HG03039 (cell line): ENCODE data around the gene NHLRC2.
A peak's percentile ranks its signal among the peaks of the same experiment; 100 is the strongest.

ENCODE experiments used
- ATAC-seq: cut with Tn5 transposase; IDR thresholded peaks from one replicate; pipeline ENCODE4 v1.9.1; 2021; ENCODE audit warnings: mild to moderate bottlenecking, moderate library complexity; ENCODE audit not compliant: unreplicated experiment

The NHLRC2 gene

GRCh38 chr10:113858541-113858940 lies 4.1 kb downstream of the NHLRC2 start:
- no peak for ATAC-seq

GRCh38 chr10:113859261-113859660 lies 4.8 kb downstream of the NHLRC2 start:
- ATAC-seq = no peak

GRCh38 chr10:113865901-113866300 lies 11.4 kb downstream of the NHLRC2 start:
- ATAC-seq = no peak

- no peak for ATAC-seq
Measured at GRCh38 chr10:113866551-113867394, 12.3 kb downstream of the NHLRC2 start.

GRCh38 chr10:113867904-113868303 lies 13.4 kb downstream of the NHLRC2 start:
- ATAC-seq = no peak

GRCh38 chr10:113869789-113870188 lies 15.3 kb downstream of the NHLRC2 start:
- ATAC-seq = no peak

- ATAC-seq = no peak
Measured at GRCh38 chr10:113872139-113873030, 17.9 kb downstream of the NHLRC2 start.

- ATAC-seq = no peak
Measured at GRCh38 chr10:113875212-113875611, 20.8 kb downstream of the NHLRC2 start.

GRCh38 chr10:113876461-113876860 lies 22.0 kb downstream of the NHLRC2 start:
- no peak for ATAC-seq

- ATAC-seq = peak; percentile 85
Measured at GRCh38 chr10:113879691-113880090, 25.2 kb downstream of the NHLRC2 start.

- ATAC-seq = peak; percentile 7
Measured at GRCh38 chr10:113880236-113880635, 25.8 kb downstream of the NHLRC2 start.

- ATAC-seq = no peak
Measured at GRCh38 chr10:113882240-113882639, 27.8 kb downstream of the NHLRC2 start.

GRCh38 chr10:113889911-113890310 lies 35.5 kb downstream of the NHLRC2 start:
- no peak for ATAC-seq

GRCh38 chr10:113890769-113891168 lies 36.3 kb downstream of the NHLRC2 start:
- ATAC-seq = no peak

- ATAC-seq = no peak
Measured at GRCh38 chr10:113891476-113891875, 37.0 kb downstream of the NHLRC2 start.

- no peak for ATAC-seq
Measured at GRCh38 chr10:113893570-113893969, 39.1 kb downstream of the NHLRC2 start.

- ATAC-seq = no peak
Measured at GRCh38 chr10:113894581-113894980, 40.1 kb downstream of the NHLRC2 start.

- ATAC-seq = no peak
Measured at GRCh38 chr10:113895018-113895417, 40.6 kb downstream of the NHLRC2 start.

GRCh38 chr10:113897693-113898618 lies 43.5 kb downstream of the NHLRC2 start:
- ATAC-seq = no peak

GRCh38 chr10:113899952-113900598 lies 45.6 kb downstream of the NHLRC2 start:
- ATAC-seq = no peak
